ENCODE measurements around the gene FAM13A.

The FAM13A gene

DNA sequence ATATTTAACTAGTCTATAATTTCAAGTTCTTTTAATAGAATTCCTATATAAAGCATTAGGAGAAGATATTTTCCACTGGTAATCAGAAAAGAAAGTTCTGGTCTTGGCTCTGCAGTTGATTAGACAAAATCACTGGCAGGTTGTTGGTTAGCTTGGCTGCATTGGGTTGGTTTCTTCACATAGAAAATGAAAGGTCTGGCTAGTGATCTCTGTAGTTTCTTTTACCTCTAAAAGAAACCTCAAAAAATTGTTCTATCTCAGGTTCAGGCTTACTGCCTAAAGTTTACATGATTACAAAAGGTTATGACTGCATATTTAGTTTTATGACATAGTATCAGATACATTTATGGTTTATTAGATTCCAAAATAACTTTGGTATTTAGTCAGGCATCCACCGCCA, 263.5 kb downstream of the FAM13A start:
- TF ChIP-seq, protein P1, sequence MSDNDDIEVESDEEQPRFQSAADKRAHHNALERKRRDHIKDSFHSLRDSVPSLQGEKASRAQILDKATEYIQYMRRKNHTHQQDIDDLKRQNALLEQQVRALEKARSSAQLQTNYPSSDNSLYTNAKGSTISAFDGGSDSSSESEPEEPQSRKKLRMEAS (IDR thresholded peaks at IDR 0.05; ENCODE audit: low read depth, low read length), result no peak
- TF ChIP-seq POLR2A (IDR thresholded peaks at IDR 0.05; ENCODE audit: extremely low read depth, insufficient read length) (no peak), MYC (IDR thresholded peaks at IDR 0.05; ENCODE audit: low read depth, low read length) (no peak)
- TF ChIP-seq, protein P2, sequence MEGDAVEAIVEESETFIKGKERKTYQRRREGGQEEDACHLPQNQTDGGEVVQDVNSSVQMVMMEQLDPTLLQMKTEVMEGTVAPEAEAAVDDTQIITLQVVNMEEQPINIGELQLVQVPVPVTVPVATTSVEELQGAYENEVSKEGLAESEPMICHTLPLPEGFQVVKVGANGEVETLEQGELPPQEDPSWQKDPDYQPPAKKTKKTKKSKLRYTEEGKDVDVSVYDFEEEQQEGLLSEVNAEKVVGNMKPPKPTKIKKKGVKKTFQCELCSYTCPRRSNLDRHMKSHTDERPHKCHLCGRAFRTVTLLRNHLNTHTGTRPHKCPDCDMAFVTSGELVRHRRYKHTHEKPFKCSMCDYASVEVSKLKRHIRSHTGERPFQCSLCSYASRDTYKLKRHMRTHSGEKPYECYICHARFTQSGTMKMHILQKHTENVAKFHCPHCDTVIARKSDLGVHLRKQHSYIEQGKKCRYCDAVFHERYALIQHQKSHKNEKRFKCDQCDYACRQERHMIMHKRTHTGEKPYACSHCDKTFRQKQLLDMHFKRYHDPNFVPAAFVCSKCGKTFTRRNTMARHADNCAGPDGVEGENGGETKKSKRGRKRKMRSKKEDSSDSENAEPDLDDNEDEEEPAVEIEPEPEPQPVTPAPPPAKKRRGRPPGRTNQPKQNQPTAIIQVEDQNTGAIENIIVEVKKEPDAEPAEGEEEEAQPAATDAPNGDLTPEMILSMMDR (IDR thresholded peaks at IDR 0.05; ENCODE audit: low read depth, low read length), result no peak
- DNase-seq (ENCODE audit: low read depth), result no peak
- no peak overlapping the region for H3K4me3 ChIP-seq (ENCODE audit: low read depth, low read length)

DNA sequence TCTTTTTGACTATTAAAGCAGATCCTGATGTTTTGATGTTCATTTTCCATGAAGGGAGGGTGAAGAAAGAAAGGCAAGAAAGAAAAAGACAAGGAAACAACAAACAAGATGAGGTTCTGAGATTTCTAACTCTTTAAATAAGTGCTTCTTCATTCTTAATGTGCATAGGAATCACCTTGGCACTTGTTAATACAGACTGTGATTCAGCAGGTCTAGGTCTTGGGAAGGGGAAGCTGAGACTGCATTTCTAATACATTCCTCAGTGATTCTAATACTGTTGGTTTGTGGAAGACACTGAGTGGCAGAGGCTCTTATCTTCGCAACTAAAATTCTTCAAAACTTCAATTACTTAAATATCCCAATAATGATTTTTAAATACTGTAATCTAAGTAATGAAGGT, 264.2 kb downstream of the FAM13A start:
- DNase-seq (ENCODE audit: low read depth), result no peak
- TF ChIP-seq, protein P2 (IDR thresholded peaks at IDR 0.05; ENCODE audit: low read depth, low read length), result no peak
- no peak for TF ChIP-seq POLR2A (IDR thresholded peaks at IDR 0.05; ENCODE audit: extremely low read depth, insufficient read length)
- no peak for TF ChIP-seq MYC (IDR thresholded peaks at IDR 0.05; ENCODE audit: low read depth, low read length)
- TF ChIP-seq, protein P1 (IDR thresholded peaks at IDR 0.05; ENCODE audit: low read depth, low read length), result no peak

DNA sequence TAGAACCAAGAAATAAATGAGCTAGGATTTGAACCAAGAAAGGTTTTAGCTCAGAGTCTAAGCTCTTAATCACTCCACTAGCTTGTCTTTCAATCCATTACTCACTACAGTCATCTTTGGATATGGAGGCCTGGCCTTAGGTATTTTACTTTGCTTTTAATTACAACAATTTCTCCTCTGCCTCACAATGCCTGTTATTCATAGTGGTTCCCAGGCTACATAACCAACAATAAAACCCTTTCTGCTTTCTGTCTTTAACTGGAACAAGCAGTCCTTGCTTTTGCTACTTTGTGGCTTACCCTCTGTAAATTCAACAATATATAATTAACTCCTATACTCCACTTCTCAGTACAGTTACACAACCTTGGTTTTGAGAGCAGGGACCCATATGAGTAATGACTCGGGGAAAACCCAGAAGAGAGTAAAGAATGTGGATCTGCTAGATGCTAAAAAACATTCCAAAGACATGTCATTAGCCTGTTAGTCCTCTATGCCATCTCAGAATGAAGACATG, 264.7 kb downstream of the FAM13A start:
- H3K4me3 ChIP-seq (ENCODE audit: low read depth, low read length), result no peak overlapping the region
- no peak for TF ChIP-seq POLR2A (IDR thresholded peaks at IDR 0.05; ENCODE audit: extremely low read depth, insufficient read length)
- TF ChIP-seq, protein P1 (IDR thresholded peaks at IDR 0.05; ENCODE audit: low read depth, low read length), result no peak
- TF ChIP-seq, protein P2 (IDR thresholded peaks at IDR 0.05; ENCODE audit: low read depth, low read length), result no peak
- no peak for TF ChIP-seq MYC (IDR thresholded peaks at IDR 0.05; ENCODE audit: low read depth, low read length)
- DNase-seq (ENCODE audit: low read depth), result no peak

More for the DNA sequence above, 264.2 kb downstream of the FAM13A start:
- no peak overlapping the region for H3K4me3 ChIP-seq (ENCODE audit: low read depth, low read length)

DNA sequence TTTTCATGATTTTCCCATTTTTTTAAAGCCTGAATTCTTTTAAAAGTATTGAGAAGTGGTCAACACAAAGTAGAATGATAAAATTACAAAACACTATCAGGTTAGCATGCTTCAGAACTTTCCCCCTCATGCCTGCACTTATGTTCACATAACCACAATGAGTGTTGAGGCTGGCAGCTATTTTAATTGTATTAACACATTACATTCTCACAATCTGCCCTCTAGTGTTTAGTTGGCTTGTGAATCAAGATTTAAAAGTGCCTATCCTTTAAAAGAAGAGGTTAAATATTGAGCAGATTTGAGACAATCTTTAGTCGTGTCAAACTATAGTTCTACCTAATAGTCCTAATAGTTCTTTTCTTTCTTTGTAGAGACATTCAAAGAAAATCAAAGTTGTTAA, 265.7 kb downstream of the FAM13A start:
- TF ChIP-seq, protein P2 (IDR thresholded peaks at IDR 0.05; ENCODE audit: low read depth, low read length), result no peak
- TF ChIP-seq POLR2A (IDR thresholded peaks at IDR 0.05; ENCODE audit: extremely low read depth, insufficient read length) (no peak), MYC (IDR thresholded peaks at IDR 0.05; ENCODE audit: low read depth, low read length) (no peak)
- TF ChIP-seq, protein P1 (IDR thresholded peaks at IDR 0.05; ENCODE audit: low read depth, low read length), result no peak
- peak; percentile 28 for DNase-seq (ENCODE audit: low read depth)
- H3K4me3 ChIP-seq (ENCODE audit: low read depth, low read length), result no peak overlapping the region

DNA sequence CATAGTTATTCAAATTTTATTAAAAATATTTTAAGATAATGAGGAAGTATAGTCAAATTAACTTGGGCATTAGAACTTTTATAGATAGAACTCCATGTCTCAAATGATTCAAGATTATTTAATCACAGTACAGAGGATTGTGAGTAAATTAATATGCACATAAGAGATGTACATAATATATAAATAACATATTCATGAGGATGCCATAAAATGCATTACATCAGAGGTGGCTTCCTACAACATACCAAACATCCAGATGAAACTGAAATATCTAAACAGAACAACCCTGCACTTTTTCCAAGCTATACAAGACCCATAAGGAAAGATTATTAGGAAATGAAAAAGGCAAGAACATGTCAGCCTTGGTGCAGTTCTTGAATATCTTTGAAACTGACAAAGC, 268.1 kb downstream of the FAM13A start:
- TF ChIP-seq, protein P1 (IDR thresholded peaks at IDR 0.05; ENCODE audit: low read depth, low read length), result no peak
- no peak for TF ChIP-seq POLR2A (IDR thresholded peaks at IDR 0.05; ENCODE audit: extremely low read depth, insufficient read length)
- TF ChIP-seq MYC (IDR thresholded peaks at IDR 0.05; ENCODE audit: low read depth, low read length), result no peak
- TF ChIP-seq, protein P2 (IDR thresholded peaks at IDR 0.05; ENCODE audit: low read depth, low read length), result no peak
- no peak for DNase-seq (ENCODE audit: low read depth)
- H3K4me3 ChIP-seq (ENCODE audit: low read depth, low read length), result no peak overlapping the region
